RKO (cell line): ENCODE measurements around the gene SIGLEC14.

Experiments used
- DNase-seq: peaks from one replicate; pipeline ENCODE4 v3.0.0-alpha.2; 2016; ENCODE audit warnings: low spot score

SIGLEC14 gene

DNA sequence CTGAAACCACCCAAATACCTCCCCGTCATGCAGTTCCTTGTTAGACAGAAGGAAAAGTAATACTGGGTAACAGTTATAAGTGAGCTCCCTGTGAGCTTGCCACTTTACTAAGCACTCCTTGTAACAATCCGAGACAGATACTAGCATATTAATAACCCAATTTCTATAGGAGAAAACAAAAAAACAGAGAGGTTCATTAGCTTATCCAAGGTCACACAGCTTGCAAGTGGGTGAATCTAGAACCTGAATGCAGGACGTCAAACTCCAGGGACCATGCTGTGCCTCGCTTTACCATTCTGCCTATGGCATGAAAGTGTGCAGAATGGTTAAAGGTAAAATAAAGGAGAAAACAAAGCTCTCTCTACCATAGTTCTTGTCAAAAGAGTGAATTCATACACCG lies 31.8 kb downstream of the SIGLEC14 start:
- no peak for DNase-seq

DNA sequence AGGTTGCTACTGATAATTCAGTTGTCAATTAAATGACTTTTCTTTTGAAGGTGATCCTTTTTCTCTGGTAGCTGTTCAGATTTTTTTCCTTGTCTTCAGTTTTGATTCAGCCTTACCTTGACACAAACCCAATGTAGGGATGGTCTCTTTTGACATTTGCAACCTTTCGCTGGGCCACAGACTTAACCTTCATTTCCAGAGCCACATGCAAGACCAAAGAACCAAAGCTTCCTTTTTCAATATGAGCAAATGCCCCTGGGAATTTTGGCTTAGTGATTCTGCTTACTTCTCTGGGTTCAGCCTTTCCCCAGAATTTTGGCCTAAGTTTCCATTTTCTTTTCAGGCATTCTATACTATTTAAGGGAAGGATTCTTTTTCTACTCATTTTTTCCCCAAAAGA lies 36.0 kb downstream of the SIGLEC14 start:
- no peak for DNase-seq

DNA sequence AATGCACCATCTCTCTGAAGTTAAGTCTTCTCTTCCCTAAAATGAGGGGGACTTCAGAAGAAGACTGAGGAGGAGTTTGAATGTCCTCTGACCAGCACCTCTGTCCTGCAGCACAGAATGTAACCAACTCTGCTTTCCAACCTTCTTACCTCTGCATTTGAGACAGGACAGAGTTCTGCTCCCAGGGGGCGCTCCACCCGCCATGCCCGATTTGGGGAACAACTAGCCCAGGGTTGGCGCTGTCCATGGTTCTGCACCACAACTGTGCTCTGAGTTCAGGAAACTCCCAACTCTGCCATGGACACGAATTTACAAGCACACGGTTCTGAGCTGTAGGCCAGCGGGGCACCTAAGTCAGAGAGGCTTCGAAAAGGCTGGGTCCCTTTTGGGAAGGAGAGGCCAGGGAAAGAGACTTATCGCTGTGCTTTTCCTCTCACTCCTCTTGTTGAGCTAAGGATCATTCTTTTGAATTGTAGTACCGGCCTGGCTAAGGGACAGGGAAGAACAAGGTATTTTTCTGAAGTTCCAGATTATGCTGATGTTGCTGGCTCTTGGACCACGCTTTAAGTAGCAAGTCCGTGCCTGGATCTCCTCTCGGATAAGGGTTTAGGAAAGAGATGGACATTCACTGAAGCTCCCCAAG lies 38.6 kb downstream of the SIGLEC14 start:
- peak; percentile 85 for DNase-seq

DNA sequence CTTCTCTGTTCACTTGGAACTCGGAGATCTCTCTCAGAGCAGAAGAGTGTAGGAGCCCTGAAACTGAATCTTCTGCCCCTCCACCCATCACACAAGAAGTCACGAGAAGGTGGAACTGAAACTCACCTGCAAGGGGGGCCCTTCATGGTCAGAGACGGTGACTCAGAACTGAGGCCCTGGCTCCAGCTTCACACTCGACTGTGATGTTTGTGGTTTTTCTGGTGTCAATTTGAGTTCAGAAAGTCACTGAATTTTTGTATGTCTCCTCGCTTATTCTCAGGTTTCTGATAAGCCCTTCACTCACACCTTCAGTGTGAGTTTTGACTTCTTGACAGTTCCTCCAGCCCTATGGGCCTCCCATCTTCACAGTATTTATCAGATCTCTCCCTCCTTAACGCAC lies 39.5 kb downstream of the SIGLEC14 start:
- no peak for DNase-seq

DNA sequence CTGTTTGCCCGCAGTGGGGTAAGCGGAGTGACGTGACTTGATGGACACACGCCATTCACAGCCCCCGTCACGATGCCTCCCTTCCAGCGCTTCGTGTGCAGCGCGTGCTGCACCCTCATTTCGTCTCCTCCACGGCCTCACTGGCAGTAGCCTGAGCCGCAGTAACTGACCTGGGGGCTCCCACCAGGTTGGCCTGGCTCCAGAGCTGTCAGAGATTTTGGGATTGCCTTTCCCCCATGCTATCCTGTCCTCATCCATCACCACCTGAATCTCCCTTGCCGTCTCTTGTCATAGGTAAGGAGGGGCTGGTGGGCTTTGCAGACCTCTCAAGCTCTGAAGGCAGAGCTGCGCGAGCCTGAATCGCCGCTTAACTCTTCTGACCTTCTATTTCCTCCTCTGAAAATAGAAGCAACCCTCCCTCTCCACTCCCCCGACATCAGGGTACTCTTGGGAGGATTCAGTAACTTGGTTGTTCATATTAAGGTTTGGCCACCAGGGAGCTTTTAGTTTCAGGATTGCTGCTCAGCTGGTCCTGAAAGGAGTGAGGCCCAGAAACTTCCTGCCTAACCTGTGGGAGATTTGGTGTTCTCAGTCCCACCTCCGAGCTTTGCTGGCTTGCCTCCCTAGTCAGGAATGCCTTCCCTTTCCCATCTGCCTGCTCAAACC lies 44.3 kb downstream of the SIGLEC14 start:
- DNase-seq, result no peak

DNA sequence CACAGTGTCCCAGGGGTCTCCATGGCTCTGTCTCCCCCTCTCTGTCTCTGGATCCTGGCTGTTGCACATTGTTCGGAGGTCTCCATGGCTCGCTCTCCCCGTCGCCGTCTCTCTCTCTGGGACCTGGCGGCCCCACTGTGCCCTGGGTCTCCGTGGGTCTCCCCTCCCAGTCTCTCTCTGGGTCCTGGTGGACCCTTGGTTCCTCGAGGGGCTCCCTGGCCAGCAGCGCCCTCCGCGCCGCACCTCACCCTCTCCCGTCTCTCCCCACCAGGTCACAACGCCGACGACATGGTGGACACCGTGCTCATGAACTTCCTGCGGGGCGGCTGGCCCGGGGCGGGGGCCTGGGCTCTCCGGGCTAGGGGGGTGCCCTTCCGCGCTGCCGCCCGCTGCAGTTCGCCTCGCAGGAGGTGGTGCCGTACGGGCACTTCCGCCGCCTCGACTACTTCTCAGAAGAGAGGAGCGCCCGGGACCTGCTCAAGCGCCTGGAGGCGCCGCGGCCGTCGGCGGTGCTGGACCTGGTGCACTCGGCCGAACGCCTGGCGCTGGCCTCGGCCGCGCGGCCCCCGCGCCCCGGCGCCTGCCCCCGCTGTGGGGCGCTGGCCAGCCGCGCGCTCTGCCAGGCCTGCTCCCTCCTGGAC lies 45.6 kb downstream of the SIGLEC14 start:
- no peak for DNase-seq

DNA sequence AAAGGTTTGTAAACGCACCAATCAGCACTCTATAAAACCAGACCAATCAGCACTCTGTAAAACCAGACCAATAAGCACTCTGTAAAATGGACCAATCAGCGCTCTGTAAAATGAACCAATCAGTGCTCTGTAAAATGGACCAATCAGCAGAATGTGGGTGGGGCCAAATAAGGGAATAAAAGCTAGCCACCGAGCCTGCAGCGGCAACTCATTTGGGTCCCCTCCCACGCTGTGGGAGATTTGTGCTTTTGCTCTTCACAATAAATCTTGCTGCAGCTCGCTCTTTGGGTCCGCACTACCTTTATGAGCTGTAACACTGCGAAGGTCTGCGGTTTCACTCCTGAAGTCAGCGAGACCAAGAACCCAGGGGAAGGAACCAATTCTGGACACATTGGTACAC lies 47.5 kb downstream of the SIGLEC14 start:
- no peak for DNase-seq

DNA sequence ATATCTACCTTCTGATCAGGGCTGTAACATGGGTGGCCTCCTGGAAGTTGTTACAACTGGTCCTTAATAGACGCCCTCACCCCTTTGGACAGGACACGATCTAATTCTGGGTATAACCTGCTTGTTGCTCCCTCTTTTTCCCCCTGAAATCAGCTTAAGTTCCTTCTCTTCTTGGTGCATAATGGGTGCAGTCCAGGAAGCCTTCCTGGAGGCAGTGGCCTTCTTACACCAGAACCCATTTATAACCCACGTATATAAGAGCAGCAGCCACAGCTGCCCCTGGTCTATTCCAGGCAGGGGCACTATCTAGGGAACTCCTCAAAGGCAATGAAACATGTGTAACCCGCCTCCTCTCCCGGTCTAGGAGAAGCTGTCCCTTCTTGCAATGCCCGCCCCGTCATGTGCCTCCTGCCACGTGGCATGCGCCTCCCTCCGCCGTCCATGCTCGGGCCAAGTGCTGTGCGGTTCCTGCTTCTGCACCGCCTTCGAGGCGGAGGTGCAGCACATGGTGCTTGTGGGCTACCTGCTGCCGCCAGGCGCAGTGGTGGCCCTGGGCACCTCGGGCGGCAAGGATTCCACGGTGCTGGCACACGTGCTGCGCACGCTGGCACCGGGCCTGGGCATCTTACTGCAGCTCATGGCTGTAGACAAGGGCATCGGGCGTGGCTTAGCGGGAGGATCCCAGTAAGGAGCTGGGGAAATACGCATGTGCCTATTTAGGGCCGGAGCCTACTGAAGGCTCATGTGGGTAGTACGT lies 48.3 kb downstream of the SIGLEC14 start:
- no peak for DNase-seq

DNA sequence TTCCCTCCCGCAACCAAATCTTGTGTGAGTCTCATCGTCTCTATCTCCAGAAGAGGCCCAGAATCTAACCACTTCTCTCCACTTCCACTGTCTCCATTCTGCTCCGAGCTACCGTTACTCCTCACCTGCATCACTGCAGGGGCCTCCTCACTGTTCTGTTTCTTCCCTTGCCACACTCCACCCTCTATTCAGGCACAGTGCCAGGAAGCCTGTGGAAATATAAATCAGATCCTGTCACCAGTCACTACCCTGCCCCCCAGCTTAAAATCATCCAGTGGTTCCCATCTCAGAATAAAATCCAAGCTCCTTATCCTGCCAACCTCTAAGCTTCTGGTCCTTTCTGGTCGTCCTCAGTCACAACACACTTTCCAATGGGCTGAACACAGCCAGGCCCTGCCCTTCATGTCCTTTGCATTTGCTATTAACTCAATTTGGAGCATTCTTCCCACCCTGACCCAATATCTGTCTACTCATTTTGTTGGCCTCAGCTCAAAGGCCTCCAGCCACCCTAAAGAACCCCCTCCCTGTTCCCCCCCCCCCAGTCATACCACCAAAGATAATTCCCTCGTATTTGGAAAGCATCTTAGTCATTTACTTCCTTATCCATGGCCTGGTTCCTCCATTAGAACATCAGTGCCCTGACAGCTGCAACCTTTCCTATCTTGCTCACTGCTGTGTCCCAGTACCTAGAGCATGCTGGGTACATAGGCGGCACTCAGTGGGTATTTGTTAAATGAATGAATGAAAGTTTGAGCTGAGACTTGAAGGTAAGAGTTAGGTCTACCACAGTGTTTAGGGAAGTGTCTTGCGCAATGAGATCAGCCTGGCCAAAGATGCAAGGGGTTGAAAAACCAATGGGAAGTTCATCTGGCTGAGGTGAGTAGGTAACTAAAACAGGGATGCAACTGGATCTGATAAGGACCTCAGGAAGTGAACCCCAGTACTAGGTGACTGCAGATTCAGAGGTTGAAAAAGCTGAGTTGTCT lies 51.1 kb downstream of the SIGLEC14 start:
- no peak for DNase-seq

DNA sequence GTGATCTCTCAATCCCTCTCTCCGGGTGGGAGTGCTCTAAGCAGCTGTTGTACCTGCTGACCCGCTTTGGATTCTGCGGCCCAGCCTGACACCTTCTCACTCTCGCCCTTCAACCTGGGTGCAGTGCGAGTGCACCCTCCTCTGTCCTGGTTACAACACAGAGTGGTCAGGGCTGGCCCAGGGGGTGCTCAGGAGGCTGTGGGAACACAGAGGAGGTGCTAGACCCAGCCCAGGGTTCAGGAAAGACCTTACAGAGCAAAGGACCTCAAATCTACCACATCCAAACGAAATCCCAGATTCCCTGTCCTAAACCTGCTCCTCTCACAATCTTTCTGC lies 51.9 kb downstream of the SIGLEC14 start:
- no peak for DNase-seq

DNA sequence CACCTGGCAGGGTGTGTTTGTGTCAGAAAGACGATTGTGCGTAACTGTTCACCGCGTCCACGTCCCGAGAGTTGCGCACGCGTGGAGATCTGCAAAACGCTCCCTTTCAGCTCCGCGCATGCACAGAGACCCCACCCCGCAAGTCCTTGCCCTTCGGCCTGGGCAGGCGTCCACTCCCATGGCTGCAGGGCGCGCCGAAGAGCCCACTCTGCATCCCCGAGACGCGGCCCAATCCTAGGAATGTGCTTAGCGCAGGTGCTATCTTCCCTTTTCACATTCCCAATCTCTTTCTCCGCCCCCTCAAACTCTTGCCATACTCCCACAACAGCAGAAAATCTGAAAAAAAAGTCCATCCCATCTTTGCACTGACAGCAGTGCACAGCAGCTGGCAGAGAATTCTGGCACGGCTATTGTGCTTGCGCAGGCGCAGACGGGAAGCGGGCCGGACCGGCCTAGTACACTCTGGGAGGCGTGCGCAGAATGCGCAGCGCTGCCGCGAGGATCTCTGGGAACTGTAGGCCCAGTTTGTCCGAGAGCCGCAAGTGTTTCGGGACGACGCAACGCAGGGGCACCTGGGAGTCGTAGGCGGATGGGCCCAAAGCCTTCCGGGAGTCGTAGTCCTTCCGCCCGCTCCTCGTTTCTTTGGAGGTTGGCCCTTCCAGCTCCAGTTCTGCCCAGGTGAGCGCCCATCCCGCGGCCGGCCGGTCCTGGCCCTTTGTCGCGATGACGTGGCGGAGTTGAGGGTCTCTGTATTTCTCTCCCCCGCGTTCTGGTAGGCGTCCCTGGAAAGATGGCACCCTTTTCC lies 52.5 kb downstream of the SIGLEC14 start:
- DNase-seq, result peak; percentile 91

DNA sequence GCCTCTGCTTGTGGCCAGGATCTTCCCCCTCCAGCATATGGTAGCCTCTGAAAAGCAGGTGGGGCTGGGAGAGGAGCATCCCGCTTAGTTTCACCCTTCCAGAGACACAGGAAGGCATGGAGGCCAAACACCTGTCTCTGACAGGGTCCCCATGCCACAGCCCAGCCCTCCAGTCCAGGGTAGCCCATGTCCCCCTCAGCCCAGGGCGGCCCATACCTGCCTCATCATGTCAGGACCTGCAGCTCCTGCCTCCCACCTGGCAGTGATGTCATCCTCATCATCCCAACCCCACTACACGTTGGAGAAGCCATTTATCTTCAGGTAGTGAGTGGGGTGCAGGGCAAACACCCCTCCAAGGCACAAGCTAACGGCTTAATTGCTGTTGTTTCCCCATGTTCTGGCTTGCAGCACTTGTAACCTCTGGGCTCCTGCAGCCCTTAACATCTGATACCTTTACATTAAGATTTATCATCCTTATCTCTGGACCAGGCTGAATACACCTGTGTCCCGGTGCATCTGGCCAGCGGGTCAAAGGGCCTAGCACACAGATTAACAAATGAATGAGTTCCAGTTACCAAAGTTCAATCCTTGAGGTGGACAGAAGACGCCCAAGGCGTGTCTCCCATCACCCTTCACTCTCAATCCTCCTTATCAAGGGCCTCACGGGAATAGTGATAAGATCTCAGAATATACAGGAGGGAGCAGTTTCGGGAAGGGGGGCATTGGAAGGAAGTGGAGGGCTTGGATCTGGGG lies 53.3 kb downstream of the SIGLEC14 start:
- DNase-seq, result no peak
